ENCODE measurements around the gene SLC15A5.

DNA sequence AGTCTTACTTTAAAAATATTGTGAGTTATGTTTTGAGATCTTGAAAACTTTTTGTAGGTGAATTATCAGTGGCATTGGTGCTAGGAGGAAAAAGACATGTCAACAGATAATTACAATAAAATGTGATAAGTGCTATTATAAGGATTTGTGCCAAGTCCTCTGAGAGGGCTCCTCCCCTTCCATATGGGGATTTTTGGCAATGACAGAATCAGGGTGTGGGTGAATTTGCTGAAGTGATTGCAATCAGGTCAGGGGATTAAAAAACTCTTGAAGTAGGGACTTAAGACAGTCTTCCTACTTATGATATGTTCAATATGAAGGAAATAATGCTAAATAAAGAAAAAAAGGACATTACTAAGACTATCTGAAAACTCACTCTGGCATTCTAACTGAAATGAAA, 122.5 kb downstream of the SLC15A5 start:
- TF ChIP-seq POLR2AphosphoS5 (IDR thresholded peaks at IDR 0.05; ENCODE audit: borderline replicate concordance, low read depth, low read length) (no peak), EZH2 (IDR thresholded peaks at IDR 0.05) (no peak), FOXP2 (optimal IDR thresholded peaks at IDR 0.05; ENCODE audit: control extremely low read depth, extremely low read length, insufficient read depth) (no peak)
